GM19438 (cell line): ENCODE measurements around the gene B3GALT6.

Experiments used
- ATAC-seq: cut with Tn5 transposase; IDR thresholded peaks from one replicate; pipeline ENCODE4 v1.9.1; 2021; ENCODE audit warnings: low read depth; ENCODE audit not compliant: unreplicated experiment

Gene B3GALT6

DNA sequence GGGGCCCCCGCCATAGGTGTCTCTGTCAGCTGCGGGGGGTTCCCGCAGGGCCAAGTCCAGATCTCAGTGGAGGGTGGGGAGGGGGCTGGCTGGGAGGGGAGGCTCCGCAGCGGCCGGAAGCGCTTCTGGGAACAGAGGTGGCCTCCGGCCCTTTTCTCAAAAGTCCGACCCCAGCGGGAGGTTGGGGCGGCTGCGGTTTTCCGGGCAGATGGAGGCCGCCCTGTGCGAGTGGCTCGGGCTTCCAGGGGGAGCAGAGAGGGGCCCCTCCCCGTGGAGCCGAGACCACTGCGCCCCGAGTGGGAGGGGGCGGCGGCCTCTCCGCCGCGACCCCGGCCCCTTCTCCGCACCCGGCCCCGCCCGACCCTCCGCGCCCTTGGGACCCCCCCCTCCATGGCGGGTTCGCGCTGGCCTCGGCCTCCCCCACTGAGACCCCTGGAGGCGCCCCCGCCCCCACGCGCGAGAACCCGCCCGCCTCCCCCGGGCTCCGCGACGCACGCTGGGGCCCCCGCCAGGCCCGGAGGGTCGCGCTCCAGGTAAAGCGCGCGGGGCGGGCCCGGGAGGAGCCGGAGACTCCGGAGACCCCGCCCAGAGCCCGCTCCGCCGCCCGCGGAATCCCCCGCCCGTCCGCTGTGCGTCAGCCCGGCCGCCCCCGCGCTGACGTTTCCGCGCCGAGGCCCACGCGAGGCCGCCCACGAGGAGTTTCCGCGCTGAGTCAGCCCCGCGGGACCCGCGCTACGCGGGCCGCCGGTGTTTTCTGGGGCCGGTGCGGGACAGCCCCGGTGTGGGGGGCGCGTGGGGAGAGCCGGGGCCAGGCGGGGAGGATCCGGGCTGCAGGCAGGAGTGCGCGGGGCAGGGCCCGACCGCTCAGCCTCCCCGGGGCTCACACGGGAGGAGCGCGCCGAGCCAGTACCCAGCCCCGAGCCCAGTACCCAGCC is 30.9 kb upstream of the B3GALT6 start:
- no peak for ATAC-seq

DNA sequence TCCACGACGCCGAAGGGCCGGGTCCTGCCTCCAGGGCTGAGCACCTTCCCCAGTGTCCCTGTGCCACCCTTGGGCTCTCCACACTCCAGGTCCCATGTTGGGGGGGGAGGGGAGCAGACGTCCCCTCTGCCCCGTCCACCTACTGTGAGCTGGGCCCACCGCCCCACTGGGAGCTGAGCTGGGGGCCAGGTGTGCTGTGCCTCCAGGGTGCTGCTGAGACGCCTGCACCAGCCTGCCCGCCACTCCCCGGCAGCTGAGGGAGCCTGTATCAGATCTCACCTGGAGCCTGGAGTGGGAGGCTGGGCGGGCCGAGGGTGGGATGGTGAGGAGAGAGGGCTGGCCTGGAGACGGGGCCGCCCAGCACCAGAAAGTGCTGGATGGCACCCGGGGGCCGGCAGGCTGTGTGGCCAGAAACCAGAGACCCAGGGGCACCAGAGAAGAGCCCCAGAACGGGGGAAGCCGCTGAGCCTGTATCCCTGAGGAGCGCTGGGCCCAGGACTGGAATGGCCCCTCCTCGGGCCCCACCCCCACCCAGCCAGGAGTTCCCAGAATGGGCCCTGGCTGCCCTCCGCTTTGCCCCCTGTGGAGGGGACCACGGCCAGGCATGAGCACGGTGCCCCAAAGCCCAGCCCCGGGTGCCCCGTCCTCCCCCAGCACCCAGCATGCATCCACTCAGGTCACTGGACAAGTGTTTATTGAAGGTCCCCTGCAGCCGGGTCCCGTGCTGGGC is 29.0 kb upstream of the B3GALT6 start:
- ATAC-seq = no peak

DNA sequence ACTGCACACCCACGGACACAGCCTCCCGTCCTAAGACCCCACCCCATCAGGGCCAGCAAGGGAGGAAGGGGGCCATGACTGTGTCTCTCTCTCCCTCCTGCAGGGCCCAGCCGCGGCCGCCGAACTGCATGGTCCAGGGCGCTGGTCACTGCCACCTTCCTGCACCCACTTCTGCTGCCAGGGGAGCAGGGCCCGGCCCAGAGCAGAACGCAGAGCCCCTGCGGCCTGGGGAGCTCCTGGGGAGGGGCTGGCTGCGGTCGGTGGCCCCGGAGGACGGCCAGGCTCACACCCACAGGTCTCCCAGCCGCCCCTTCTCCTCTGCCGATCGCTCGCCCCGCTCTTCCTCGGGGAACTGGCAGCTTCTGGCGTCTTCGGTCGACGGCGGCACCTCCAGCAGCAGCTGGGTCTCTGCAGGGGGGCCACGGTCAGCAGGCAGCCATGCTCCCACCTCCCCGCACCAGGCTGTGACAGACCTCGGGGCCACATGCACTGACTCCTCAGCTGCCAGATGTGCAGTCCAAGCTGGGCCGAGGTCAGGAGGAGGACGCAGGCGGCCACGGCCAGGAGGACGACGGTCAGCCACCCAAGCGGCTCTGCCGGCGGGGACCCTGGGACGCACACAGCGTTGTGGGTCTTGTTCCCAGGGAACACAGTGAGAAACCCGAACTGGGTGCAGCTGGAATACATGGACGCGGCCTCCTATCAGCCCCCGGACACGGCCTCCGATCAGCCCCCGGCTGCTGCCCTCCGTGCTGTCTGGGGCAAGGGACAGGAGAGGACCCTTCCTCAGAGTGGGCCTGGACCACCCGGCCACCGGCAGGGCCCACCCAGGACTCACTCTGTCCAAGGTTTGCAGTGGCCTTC is 28.2 kb upstream of the B3GALT6 start:
- no peak for ATAC-seq

DNA sequence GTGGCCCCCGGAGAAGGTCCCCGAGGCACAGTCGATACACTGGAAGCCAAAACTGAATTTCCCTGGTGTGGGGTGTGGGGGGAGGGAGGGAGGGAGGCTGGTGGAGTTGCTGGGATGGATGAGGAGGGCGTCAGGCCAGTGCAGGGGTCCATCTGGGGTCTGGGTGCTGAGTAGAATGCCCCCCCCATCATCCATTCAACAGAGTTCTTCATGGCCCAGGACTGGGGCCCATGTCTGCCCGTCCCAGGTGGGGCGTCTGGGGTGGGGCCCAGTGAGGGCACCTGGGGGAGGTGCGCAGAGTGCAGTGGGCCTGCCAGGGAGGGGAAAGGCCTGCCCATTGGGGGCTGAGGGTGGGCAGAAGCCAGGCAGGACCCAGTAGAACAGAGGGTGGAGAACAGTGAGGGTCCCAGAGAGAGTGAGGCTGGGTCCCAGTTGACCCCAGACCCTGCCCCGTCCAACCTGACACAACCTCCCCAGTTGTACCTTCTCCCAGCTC is 27.6 kb upstream of the B3GALT6 start:
- no peak for ATAC-seq

DNA sequence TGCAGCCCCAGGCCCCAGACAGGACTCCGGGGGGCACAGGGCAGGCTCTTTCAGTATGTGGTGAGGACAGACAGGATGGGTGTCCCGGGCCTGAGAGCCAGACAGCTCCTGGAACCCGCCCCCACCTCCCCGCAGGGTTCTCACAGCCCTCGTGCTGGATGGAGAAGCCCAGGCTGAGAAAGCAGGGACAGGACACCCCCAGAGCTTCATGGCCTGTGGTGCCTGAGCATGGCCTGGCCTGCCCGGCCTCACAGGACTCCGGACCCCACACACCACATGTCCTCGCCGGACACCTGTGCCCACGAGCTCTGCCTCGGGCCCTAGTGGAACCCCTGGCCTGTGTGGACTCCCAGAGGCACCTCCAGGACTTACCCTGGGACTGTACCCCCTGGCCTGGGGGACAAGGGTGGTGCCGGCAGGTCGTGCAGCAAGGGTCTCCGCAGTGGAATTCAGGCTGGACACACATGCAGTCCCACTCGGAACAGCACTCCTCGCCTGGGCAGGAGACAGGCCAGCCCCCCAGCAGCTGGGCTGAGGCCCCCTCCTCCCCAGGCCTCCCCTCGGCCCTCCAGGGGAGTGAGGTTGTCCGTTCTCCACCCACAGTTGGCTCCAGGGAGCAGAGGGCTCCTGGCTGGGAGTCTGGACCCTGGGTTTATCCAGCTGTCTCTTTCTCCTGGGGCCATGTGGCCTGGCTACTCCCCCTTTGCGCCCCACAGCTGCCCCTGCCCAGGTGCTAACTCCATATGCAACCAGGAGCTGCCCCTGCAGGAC is 26.9 kb upstream of the B3GALT6 start:
- no peak for ATAC-seq

DNA sequence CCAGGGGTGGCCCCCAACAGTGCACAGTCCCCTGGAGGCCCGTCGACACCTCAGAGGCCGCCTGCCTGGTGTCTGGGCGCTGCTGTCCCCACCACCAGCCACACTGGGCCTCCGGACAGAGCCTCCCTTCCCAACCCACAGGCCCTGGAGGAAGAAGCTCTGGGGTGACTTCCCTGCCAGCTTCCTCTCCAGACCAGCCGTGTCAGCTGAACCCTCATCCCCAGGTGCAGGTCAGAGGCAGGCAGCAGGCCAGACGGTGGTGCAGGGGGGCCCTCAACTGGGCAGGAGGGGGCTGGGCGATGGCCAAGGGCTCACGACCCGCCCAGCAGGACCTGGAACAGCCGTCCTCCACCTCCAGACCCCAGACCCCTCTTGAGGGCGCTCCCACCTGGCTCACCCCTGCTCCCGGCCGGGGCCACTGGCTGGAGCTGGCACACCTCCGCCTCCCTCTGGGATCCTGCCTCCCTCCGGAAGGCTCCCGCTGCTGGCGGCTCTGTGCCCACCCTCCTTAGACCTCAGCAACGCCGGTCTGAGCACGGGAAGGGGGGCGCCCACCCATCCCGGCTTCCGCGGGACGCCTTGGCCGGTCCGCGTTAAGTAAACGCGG is 26.2 kb upstream of the B3GALT6 start:
- ATAC-seq = no peak

DNA sequence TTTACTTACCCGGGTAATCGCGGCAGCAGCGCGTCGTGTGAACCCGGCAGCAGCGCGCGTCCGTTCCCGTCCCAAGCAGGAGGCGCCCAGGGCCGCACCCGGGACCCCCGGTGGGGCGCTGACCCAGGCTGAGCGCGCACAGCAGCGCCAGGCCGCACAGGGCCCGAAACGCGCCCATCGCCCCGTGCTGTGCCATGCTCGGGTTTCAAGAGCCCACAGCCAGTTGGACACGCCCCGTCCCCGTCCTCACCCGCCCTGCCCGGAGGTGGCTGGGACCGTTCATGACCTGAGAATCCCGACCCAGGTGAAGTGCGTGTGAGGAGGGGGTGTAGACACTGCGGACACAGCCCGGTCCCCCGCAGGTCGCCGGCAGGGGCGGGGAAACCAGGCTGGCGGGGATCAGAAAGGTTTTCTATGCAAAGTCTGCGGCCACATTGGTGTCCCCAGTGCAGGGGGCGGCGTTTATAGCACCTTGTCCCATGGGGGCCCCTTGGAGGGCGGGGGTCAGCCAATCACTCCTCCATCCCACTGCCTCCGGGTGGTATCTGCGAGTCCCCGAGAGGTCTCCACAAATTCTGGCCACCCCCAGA is 25.6 kb upstream of the B3GALT6 start, which contains the start of gene TNFRSF18:
TNFRSF18 (minus strand) TSS at position 217 of the 590 bp plus-strand sequence; CDS start at position 196, 21 bp downstream.
- no peak for ATAC-seq

DNA sequence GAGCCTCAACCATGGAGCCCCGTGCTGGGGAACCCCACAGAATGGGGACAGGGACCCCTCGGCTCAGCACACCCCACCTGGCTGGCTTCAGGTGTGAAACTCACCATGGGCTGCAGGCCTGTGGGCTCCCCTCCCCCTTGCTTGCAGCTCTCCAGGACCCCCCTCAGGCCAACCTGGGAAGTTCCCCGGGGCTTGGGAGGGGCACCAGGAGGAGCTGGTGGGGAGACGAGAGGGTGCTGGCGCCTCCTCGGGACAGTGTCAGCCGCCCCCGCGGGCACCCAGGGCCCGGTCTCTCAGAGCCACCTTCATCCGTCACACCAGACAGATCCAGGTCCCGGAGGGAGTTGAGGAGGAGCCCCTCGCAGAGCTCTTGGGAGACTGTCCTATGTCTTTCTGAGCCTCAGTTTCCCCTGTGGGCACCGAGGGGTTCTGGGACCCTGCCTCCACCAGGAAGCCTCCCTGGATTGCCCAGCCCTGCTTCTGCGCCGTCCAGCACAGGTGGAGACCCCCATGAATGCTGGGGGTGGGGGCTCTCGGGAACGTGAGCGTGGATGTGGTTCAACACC is 25.0 kb upstream of the B3GALT6 start:
- ATAC-seq = no peak

DNA sequence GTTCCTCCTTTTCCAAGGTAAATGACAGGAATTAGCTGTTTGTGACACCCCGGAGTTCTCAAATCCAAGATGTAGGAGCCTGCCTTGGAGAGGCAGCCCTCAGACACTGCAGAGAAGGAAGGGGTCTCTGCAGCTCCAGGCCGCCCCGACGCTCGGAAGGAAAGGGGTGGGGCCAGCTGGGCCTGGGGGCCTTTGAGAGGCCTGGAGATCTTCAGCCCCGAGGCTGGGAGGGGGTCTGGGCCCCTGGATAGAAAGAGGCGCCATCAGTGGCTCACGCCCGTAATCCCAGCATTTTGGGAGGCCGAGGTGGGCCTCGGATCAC is 24.5 kb upstream of the B3GALT6 start:
- ATAC-seq = no peak

DNA sequence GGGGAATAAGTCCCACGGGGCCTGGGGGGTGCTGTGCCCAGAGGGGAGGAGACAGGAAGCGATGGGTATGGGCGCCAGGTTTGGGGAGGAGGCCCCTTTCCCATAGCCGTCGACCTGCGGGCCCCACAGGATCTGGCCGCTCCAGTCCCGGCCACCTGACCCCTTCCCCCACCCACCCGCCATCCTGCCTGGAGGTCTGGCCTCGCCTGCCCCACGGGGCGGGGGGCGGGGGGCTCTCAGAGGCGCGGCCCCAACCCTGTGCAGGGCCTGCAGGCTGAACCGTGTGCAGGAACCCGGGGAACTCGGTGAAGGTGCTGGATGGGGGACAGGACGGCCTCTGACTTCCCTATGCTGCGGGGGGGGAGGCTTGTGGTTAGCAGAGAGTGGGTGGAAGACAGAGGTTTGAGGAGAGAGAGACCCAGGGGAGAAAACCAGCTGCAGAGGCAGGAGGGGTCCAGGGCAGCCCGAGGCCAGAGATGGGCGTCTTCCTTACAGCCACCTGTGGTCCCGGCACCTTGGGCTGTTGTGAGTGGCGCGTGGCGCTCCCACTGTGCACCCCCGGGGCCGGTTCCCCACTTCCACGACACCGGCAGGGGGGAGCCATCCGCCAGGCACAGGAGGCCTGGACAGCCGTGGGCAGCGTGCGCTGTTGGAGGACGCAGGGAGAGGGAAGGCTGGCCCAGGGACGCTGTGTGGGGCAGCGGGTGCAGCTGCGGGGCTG is 23.2 kb upstream of the B3GALT6 start:
- no peak for ATAC-seq

DNA sequence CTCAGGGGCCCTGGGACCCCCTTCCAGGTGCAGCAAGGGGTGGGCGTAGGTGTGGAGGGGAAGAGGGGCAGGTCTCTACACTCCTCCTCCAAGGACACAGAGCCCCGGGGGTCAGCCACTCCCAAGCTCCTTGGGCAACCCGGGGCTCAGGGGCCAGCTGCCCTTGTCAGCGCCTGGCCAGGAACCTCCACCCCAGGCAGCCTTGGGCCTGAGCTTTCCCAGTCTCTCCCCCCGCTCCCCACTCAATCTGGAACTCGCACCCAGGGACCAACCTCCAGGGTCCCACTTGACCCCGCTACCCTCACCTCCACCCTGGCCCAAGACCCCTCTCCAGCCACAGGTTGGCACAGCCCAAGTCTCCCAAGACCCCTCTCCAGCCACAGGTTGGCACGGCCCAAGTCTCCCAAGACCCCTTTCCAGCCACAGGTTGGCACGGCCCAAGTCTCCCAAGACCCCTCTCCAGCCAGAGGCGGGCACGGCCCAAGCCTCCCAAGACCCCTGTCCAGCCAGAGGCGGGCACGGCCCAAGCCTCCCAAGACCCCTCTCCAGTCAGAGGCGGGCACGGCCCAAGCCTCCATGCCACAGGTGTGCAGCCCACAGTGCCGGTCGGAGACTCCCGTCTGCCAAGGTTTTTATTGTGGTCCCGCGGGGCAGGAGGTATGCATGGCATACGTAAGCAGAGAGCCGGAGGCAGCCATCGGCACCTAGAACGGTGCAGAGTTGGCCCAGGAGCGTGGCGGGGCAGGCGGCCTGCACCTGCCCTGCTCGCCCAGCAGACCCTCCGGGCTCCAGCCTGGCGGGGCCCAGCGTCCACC is 21.1 kb upstream of the B3GALT6 start:
- ATAC-seq = no peak

DNA sequence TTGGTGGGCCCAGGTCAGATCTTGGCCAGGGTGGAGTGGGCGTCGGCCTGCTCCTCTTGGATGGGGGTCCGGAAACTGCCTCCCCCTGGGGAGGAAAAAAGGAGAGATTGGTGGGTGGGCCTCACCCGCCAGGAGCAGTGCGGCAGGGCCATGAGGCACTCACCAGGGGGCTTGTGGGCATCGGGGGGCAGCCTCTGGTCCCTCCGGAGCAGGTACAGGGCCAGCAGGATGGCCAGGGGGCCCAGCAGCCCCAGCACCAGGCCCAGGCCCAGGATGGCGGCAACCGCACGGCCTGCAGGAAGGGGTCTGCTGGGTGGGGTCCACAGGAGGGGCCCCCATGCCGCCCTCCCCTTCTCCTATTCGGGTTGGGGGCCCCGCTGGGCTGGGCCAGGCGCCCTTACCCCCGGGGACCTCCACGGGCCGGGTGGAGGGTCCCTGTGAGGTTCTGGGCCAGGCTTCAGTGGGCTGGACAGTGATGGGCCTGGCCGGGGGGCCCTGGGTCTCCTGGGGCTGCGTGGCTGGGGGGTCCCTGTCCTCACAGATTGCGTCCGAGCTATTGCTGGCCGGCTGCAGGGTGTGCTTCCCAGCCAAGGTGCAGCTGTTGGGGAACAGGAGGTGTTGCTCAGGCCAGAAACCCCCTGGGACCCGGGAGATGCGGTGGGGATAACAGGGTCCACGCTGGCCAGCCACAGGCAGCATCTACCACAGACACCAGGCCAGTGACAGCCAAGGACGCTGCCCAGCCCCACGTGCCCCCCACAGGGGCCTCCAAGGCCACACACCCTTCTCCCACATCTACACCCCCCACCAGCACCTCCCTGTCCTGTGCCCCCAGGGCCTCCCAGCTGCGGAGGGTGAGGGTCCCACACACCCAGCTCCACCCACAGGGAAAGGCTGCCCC is 20.2 kb upstream of the B3GALT6 start:
- ATAC-seq = no peak

DNA sequence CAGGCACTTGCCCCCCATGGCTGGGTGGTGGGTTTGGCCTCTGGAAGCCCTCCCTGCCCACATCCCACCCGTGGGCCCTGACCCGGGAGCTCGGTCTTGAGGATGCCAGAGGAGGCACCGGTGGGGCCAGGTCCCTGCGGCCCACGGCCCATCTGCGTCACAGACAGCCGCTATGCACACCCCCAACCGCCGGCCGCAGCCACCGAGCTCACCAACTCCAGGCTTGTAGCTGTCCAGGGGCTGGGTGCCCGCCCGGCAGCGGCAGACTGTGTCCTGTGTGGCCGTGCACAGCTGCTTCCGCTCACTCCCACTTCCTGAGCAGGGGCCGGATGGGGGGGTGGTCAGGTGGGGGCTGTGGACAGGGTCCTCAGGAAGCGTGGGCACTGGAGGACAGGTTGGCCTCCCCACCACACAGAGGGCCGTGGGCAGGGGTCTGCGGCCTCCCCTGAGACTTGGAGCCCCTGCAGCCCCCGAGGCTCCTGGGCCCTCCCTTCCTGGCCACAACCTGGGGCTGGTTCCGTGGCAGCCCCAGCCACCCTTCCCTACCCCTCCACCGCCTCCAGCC is 19.2 kb upstream of the B3GALT6 start:
- ATAC-seq = no peak

DNA sequence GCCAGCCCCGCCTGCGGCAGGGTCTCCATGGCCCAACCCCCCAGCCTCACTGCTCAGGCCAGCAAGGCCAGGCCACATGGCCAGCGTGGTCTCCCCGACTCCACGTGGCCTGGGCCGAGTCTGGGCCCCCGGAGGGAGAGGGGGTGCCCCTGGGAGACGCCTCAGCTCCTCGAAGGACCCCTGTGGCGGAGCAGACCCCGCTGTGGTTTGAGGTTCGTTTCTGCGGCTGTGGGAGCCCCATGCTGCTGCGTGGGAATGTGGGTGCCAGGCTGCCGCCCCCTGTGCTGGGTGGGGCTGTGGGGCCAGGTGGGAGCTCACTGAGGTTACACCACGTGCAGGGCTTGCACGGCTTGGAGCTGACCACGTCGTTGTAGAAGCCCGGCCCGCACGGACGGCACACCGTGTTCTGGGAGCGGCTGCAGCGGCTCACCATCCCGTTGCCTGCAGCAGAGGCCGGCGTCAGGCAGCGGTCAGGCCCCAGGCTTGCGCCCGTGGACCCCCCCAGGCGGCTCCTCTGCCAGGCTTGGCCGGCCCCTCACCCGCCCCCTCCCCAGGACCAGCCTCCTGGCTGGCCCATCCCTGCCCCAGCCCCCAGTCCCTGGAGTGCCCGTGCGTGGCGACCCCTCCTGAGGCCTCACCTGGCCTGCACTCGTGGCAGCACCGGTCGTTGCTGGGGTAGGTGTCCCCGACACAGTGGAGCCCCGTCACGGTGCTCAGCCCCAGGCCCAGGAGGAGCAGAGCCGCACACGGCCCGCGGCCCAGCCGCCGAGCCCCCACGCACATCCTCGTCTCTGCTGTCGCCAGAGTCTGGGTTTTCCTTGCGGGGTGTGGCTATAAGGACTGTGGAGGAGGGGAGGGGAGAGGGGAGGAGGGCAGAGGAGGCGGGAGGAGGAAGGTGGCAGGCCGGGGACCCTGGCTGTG is 18.4 kb upstream of the B3GALT6 start, which contains the start of gene TNFRSF4:
TNFRSF4 (minus strand) TSS at position 809 of the 921 bp plus-strand sequence; CDS start at position 783, 26 bp downstream.
- ATAC-seq = no peak
